Posterior vena cava (tissue), 2 donors: ENCODE measurements around the gene ZFPM1. TPM values are rescaled to one million over a fixed set of nuclear protein-coding genes. Genes with fewer than 3 reads are reported as not detected.

Source experiments
- DNase-seq: peaks from one replicate; pipeline ENCODE4 v3.0.0-alpha.2; 2020; ENCODE audit warnings: low spot score
- intact Hi-C, 2 donors: fragments of 100-400 bp; cut with DNase I; formaldehyde crosslinking; loops; one replicate each; pipeline versions ENCODE4 v1.14.1 to v1.14.2; 2022 to 2023
- total RNA-seq, 2 donors: library from RNA; stranded (reverse); fragmentation: NEBNext Ultra II Directional; extraction: Animal tissue kit (Norgen Biotek cat#: 25700); gene quantifications; one replicate each; pipeline ENCODE4 v1.2.1, GENCODE V29; 2021
- donor health status: DM: yes; HTN: yes; CAD: no.
- donor health status: DM: yes; HTN: yes; CAD: no.

ZFPM1 gene
- total RNA-seq, 2 donors from 2014 or later: 4.0 to 4.3 TPM

DNA sequence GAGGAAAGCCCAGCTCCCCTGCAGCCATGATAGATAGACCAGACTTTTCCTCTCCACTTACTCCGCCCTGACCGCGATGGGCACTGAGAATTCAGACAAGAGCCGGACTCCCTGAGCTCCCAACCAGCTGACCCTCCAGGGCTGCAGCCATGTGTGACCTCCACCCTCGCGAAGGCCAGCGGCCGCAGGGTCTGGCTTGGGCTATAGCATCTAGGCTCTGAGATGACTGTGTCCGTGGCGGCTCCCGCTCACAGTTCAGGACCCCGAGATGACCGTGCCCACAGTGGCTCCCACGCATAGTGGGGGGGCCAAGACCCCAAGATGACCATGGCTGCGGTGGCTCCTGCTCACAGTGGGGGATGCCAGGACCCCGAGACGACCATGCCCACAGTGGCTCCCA lies 18.0 kb downstream of the ZFPM1 start:
- intact Hi-C loops: no loop called here
- DNase-seq: no peak

DNA sequence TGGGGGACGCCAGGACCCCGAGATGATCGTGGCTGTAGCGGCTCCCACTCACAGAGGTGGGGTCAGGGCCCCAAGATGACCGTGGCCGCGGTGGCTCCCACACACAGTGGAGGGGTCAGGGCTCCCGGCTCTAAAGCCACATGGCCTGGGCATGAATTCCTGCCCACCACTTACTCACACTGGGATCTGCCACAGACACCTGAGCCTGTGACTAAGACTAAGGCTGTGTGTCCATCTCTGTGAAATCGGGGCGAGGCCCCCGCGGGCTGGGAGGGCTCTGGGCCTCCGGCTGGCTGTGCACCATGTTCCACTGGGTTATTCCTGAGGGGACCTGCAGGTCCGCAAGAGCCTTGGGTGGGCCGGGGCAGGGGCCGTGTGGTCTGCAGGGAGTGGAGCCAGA lies 18.5 kb downstream of the ZFPM1 start:
- intact Hi-C loops: no loop called here

DNA sequence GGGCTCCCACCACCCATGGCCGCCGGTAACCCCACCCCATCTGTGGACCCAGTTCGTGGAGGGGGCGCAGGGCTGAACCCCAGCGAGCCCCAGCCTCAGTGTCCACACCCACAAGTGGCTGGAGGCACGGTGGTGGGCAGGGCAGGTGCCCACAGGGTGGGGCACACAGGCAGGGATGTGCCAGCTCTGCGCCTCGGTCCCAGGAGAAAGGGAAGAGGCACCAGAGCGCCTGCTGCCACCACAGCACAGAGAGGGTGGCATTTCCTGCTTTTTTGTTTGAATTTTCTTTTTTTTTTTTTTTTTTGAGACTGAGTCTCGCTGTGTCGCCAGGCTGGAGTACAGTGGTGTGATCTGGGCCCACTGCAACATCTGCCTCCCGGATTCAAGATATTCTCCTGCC lies 19.0 kb downstream of the ZFPM1 start:
- no peak for DNase-seq
- intact Hi-C loops: no loop called here

More for the DNA sequence above, 18.5 kb downstream of the ZFPM1 start:
- no peak for DNase-seq

DNA sequence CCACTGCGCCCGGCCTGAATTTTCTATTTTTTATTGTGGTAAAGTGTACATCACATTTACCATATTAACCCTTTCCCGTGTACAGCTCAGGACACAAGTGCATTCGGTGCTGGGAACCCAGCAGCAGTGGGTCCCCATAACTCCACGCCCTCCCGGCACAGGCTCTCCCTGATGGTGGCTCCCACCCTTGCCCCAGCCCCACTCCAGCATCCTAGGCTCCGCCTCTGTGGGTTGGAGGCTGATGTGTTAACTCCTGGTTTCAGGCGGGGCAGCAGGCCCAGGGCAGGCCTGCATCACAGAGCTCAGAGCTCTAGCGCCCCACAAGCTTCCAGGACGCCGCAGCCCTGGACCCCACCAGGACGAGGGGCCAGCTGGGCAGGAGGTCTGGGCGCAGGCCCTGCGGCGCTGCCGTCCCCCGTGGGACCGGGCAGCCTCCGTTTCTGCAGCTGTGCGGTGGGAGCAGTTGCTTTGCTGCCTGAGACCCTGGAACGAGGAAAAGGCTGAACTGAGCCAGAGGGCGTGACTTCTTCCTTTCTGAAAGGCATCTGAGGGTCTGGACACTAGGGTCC lies 19.6 kb downstream of the ZFPM1 start:
- intact Hi-C loops: no loop called here
- no peak for DNase-seq

DNA sequence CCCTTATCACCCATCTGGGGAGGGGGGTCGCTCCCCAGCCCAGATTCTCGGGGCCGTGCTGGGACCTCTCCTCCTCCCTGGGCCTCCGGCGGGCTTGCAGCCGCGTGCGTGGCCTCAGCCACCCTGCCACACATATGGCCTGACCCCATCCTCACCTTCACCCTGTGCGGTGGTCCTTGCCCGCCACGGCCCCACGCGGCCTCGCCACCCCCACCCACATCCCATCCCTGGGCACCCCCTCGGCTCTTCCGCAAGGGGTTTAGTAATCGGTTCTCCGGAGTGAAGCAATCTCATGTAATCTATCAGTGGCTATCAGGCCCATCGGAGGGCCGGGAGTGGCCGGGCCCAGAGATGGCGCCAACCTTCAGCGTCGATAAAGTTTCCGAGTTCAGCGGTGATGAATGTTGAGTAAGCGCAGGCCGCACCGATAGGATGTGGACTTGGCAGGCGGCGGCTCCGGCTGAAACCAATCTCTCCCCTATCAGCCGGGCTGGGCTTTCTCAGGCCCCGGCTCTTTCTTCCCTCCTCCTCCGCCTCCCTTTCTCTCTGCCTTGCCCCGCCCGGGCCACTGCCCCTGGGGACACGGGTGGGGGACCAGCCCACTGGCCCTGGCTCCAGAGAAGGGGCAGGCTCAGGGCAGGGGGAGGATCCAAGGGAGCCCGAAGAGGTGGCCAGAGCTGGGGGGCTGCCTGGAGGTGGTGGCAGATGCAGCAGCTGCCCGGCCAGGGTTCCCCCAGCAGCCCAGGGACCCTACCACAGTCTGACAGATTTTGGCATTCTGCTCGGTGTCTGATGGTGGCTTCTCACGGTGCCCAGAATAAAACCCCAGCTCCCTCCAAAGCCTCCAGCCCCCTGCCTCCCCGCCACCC lies 20.8 kb downstream of the ZFPM1 start:
- peak; percentile 95 for DNase-seq
- intact Hi-C loops: no loop called here

DNA sequence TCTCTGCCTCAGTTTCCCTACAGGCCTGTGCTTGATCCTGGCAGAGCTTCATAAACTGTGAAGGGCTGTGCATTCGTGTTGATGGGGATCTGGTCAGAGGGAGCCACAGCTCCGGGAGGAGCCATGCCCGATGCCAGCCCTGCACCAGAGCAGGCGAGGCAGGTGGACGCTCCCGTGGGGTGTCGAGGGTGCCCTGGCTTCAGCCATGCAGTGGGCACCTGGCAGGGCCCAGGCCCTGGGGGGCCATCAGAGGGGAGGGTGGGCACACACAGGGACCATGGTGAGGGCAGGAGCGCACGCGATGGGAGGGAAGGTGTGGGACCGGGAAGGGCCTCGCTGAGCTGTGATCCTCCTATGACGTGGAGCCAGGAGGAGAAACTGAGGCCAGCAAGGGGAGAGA lies 22.0 kb downstream of the ZFPM1 start:
- no peak for DNase-seq
- intact Hi-C loops: no loop called here

DNA sequence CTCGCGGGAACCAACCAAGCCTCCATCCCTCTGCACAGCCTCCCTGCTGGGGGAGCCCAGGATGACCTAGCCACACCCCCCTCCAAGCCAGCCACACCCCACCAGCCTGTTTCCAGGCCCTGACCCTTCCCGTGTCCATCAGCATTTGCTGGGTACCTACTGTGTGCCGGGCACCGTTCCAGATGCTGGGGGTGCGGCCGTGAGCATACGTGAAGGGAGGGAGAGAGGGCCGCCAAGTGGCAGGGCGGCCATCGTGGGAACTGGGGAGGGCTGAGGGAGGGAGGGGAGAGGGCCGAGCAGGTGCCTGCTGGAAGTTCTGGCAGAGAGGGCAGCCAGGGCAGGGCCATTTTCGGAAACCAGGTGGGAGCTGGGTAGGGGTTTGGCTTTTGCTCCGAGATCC lies 23.1 kb downstream of the ZFPM1 start:
- DNase-seq: no peak
- intact Hi-C loops: no loop called here

DNA sequence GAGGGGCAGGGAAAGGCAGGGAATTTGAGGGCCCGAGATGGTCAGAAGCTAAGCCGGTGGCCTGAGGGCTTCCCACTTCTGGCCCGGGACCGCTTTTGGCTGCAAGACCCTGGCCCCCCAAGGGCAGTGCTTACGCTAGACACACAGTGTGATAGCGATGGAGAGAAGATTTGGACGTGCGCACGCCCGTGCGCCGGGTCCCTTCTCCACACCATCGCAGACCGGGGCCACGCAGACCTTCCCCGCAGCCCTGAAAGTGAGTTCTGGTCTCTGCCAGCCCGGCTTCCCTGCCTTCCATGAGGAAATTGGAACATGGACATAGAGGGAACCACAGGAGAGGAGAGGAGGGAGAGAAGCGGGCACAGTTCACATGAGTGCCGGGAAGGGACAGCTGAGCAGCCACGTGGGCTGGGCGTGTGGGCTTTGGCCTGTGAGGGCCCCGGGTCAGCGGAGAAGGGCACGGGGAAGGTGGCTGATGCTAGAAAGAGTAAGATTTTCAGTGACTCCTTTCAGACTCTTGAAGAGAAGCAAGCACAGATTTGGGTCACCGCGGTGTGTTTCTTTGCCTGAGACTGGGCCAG lies 23.8 kb downstream of the ZFPM1 start:
- intact Hi-C loops: no loop called here
- DNase-seq: no peak

DNA sequence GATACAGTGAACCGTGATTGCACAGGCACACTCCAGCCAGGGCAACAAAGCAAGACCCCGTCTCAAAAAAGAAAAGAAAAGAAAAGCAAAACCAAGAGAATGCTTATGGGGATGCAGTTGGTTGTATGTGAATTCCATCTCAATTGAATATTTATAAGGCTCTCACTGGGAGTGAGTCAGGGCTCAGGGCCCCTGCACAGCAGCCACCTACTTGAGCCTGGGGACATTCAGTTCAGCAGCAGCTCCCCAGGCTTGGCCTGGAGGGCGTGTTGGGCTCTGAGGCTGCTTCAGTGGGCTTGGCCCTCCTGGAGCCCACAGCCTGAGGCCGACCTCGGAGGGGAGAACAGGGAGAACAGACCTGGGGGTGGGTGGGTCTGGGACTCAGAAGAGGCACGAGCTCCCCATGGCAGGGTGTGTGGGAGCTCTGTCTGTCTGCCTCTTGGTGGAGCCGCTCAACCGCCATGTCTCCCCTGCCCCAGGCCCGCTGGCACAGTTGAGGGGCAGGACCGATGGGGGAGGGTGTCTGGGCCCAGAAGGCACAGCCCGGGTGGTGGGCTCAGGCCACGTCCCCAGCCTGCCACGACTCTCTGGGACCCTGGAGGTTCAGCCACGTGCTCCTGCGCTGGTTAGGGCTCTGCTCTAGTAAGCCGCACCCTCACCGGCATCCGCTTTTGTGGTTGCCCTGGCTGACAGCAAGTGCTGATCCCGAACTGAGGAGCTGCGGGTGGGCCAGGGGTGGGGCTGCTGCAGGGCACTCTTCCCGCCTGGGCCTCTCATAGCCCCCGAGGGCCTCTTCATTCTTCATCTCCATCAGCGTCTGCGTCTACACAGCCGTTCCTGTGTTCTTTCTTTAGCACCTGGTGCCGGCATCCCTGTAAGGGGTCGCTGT lies 24.8 kb downstream of the ZFPM1 start:
- intact Hi-C loops: no loop called here
- DNase-seq: no peak

DNA sequence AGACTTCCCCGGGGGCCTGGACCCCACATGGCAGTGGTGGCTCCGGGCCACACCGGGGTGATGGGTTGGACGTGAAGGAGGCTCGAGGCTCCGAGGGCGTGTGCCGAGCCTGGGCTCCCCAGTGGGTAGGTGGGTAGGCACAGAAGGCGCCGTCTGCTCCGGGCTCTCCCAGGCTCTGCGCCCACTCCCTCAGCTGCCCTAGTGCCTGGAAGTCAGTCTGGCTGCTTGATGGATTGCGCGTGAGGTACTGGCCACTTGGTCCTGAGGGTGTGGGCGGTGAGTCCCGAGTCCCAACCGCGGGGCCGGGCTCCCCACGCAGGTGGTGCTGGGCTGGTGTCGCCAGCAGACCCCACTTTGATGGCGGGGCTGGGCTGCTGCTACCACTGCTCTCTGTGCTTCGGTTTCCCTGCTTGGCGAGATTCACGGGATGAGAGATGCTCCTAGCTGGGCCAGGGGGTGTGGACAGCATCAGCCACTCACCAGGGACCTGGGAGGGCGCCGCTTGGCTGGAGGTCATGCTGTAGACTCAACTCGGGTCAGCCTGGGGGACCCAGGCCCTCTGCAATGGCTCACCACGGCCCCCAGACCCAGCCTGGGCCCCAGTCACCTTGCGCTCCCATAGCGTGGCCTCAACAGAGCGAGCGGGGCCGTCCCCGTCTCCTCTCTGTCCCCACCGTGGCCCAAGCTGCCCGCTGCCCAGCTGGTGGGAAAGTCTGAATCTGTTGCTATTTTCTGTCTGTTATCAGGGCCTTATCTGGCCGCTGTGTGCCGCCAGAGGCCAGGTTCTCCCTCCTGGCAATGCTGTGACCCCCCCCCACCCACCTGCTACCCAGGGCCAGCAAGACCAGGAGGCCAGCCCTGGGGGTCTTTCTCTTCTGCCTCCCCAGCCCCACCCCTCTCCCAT lies 26.1 kb downstream of the ZFPM1 start:
- no peak for DNase-seq
- intact Hi-C loops: no loop called here

DNA sequence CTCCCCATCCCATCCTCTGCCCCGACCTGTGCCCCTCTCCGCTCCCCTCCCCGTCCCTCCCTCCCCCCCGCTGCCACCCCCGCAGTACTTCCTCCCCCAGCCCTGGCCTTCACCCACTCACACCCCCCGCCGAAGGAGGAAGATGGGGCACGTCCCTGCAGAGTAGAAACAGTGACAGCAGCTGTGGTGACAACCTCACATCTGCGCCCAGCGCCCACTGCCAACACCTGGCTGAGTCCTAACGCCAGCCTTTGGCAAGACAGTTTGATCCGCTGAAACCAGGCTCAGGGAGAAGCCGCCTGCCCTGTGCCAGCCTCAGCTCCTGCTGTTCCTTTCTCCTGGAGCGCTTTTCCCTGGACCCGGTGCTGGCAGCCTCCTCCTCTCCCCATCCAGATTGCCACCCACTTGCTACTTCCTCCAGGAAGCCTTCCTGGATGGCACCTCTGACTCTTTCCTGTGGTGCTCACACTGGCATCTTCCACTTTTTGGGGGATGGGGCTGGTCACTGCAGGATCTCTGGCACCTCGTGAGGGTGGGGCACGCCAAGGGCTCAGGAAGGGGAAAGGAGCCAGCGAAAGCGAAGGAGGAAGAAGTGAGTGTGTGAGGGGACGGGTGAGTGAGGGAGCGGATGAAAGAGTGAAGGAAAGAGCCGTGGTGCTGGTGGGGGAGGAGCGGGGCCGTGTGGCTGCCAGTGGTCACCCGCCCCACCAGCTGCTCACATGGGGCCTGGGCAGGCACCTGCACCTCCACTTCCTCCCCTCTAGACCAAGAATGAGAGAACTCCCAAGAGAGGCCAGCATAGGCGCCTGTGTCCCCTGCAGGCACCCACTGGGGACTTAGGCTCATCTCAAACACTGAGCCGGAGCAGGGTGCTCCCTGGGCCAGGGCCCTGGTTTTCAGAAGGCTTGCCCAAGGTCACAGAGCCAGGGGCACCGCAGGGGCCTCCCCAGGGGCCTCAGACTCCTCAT lies 27.0 kb downstream of the ZFPM1 start:
- intact Hi-C loops: no loop called here
- no peak for DNase-seq

DNA sequence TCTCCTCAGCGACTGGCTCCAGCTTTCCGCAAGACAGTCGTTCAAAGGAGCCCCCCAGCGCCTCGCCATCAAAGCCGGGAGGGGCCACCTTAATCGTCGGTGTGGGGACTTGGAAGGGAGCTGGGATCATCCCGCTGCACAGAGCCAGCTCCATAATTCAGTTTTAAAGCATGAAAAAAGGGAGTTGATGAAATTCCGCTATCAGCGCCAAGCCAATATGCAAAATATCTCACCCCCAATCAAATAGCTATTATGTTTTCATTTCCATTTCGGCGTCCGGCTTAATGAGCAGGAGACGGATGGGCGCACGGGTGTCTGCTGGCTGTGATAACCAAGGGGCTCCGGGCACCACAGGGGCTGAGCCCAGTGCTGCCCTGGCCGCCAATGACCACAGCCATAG lies 27.7 kb downstream of the ZFPM1 start:
- no peak for DNase-seq
- intact Hi-C loops: no loop called here

DNA sequence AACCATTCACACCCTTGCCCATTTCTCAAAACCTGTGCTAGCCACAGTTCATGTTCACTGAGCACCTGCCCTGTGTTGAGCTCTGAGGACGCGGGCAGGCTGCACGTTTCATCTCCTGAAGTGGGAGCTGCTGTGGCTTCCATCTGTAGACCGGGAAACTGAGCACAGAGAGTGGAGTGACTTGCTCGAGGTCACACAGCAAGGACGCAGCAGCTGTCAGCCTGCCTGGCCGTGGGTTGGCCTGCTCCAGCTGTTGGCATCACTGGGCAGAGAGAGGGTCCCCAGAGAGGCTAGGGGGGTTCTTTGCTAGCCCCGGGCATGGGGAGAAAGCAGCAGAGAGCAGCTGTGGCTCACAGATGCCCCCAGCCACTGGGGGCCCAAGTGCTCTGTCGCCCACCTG lies 28.8 kb downstream of the ZFPM1 start:
- intact Hi-C loops: no loop called here
- no peak for DNase-seq

DNA sequence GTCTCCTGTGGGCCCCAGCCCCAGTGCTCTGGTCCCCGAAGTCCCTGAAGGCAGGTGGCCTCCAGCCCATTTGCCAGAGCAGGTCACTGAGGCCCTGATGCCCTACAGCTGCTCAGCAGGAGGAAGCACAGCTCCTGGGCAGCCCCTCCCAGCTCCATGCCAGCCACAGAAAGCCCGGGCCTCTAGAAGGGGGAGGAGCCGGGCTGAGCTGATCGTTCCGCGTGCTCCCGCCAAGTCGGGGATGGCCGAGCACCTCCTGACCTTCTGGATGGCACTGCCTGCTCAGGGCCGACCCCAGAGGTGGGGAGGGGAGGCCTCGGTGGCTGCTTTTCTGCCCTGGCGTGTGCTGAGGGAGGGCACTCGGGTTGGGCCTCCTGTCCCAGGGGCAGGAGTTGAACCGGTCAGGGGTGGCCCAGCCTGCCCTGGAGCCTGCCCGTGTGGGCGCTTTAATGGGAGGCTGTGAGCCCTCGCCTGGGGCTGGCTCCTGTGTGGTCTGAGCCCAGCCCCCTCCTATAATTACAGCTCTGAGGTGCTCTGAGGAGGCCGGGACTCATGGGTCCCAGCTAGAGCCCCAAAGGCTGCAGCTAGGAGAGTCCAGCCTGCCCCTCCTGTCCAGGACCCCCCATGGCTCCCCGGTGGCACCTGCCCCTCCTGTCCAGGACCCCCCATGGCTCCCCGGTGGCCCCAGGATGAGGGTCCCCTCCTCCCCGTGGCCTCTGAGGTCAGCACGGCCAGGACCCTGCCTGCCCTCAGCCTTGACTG lies 29.7 kb downstream of the ZFPM1 start:
- intact Hi-C loops: no loop called here

DNA sequence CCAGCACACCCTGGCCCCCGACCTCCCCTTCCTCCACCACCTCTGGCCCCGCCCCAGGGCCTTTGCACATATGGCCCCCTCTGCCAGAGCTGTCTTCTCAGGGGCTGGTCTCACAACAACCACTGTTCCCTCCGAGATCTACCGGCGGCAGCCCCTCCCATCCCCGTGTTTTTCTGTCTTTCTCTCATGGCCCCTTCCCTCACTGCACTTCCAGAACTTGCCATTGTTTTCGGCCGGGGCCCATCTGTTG lies 30.2 kb downstream of the ZFPM1 start:
- DNase-seq: no peak
- intact Hi-C loops: no loop called here

More for the DNA sequence above, 29.7 kb downstream of the ZFPM1 start:
- no peak for DNase-seq

DNA sequence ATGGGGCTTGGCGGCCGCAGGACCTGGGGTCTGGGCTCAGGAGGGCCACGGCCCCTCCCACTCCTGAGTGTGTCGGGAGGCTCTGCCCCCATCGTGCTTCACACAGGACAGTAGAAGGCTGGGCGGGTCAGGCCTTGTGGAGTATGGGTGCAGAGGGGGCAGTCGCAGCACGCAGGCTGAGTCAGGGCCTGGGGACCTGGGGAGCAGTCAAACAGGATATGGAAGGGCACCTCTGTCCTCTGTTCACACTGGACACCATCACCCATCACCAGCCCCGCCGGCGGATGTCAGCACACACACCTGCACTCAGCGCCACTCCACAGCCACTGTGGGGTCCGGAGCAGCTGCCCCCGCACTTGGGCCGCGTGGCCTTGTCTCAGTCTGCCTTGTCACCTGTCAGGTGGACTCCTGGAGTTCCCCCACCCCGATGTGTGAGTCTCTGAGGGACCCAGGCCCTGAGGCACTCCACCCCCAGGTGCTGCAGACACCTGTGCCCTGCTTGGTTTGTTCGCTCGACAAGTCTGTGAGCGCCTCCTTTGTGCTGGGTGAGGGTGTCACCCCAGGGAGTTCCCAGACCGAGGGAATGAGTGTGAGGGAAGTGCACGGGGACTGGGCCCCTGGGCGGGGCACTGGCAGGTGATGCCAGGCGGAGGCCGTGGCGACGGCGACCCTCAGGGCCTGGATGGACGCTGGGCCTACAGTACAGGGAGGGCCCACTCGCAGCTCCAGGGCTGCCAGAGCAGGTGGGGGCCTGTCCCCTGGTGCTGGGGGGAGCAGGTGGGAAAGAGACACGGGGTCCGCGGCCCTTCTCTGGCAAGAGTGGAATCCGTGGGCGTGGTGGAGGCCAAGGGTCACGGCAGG lies 31.7 kb downstream of the ZFPM1 start:
- DNase-seq: no peak
- intact Hi-C loops: no loop called here
